Right lobe of liver (tissue), 6 donors: Measurements from ENCODE around the gene C12orf42. TPM values are rescaled to one million over a fixed set of nuclear protein-coding genes. Genes with fewer than 3 reads are reported as not detected.
"Not testable (repeated sequence)": the region's sequence is repeated elsewhere in the genome, so short reads cannot be mapped to it uniquely, and the experiment has no call there.

Experiments used
- ATAC-seq, 4 donors: fragments of 200-7000 bp; cut with Tn5 transposase; one replicate each; pipeline ENCODE4 v1.9.1; 2020; ENCODE audit warnings: mild to moderate bottlenecking in 4 of 4, moderate library complexity in 4 of 4
- DNase-seq, 3 donors: peaks; one replicate each; pipeline ENCODE4 v3.0.0-alpha.2; 2020
- H3K27ac ChIP-seq, 3 donors: fragments of 200-600 bp; one replicate each; pipeline ENCODE4 v1.8.0; 2022
- H3K27me3 ChIP-seq, 2 donors: fragments of 200-600 bp; one replicate each; pipeline ENCODE4 v1.8.0; 2022
- H3K36me3 ChIP-seq, 4 donors: fragments of 200-600 bp; sonication (generic) in 1 of 4; one replicate each; pipeline versions ENCODE4 v1.5.1 to v1.8.0; 2017 to 2022; ENCODE audit warnings: control low read depth in 1 of 4
- H3K4me1 ChIP-seq, 4 donors: fragments of 200-600 bp; sonication (generic) in 1 of 4; one replicate each; pipeline versions ENCODE4 v1.5.1 to v1.8.0; 2017 to 2022; ENCODE audit warnings: control low read depth in 1 of 4
- H3K4me3 ChIP-seq, 3 donors: fragments of 200-600 bp; one replicate each; pipeline ENCODE4 v1.8.0; 2022
- H3K9me3 ChIP-seq, 4 donors: fragments of 200-600 bp; sonication (generic) in 1 of 4; one replicate each; pipeline versions ENCODE4 v1.5.1 to v1.8.0; 2017 to 2022; ENCODE audit warnings: control low read depth in 1 of 4
- CTCF ChIP-seq, 4 donors: fragments of 200-600 bp in 3 of 4; fragments of 450-650 bp in 1 of 4; IDR thresholded peaks; one replicate each; pipeline versions ENCODE4 v1.5.1 to v1.8.0; 2016 to 2022; ENCODE audit warnings: antibody characterized with exemption in 4 of 4, mild to moderate bottlenecking in 2 of 4
- POLR2A ChIP-seq: fragments of 450-650 bp; IDR thresholded peaks from one replicate; pipeline ENCODE4 v1.6.1; 2017; ENCODE audit warnings: antibody characterized with exemption, mild to moderate bottlenecking
- WGBS: methylation state at CpG from one replicate; pipeline ENCODE4 v1.1.6; 2018; ENCODE audit warnings: low coverage, low lambda C conversion rate; ENCODE audit not compliant: insufficient coverage; ENCODE audit errors: missing lambda C conversion rate; 5-methylcytosine and 5-hydroxymethylcytosine counted together
- intact Hi-C, 2 donors: fragments of 100-400 bp; cut with DNase I; formaldehyde crosslinking; loops; one replicate each; pipeline versions ENCODE4 v1.11.2 to v1.14.1; 2022
- total RNA-seq, 6 experiments: library from RNA; depleted of rRNA in 2 of 6; stranded (reverse); fragments of >200 nt in 2 of 6; fragmentation: NEBNext Ultra II Directional in 3 of 6; extraction: Animal tissue kit (Norgen Biotek cat#: 25700) in 3 of 6; gene quantifications; one replicate each; pipeline versions ENCODE4 v1.1.0 to v1.2.4, GENCODE V29; 2016 to 2023
- donor health status: DM: no; HTN: yes; CAD: no.
- donor health status: DM: no; HTN: no; CAD: no.
- donor health status: DM: no; HTN: no; CAD: no.
- donor health status: DM: no; HTN: yes; CAD: no.
- donor health status: DM: no; HTN: yes; CAD: no.

Gene C12orf42
- total RNA-seq, 6 experiments from 2014 or later, result not detected

- H3K27me3 ChIP-seq, result no peaks in the 10 kb centered on the region
- H3K4me3 ChIP-seq, result no peak overlapping the region
- no peaks in the 10 kb centered on the region for H3K9me3 ChIP-seq
- H3K27ac ChIP-seq, result no peak overlapping the region
- no peak for ATAC-seq
- no peaks in the 10 kb centered on the region for H3K36me3 ChIP-seq
- WGBS, result 64% methylated on average over 5 of the region's 5 CpGs
- TF ChIP-seq CTCF (IDR thresholded peaks at IDR 0.05) (no peak), POLR2A (no peak)
- H3K4me1 ChIP-seq, result no peaks in the 10 kb centered on the region
- intact Hi-C loops, result no loop called here
- no peak for DNase-seq
Observed at GRCh38 chr12:103442182-103442555, 53.6 kb downstream of the C12orf42 start.

- H3K4me1 ChIP-seq, result no peaks in the 10 kb centered on the region
- peak in 1 of 4 donors; percentile 44 for ATAC-seq
- no peak for TF ChIP-seq CTCF (IDR thresholded peaks at IDR 0.05)
- no peak for TF ChIP-seq POLR2A
- DNase-seq, result no peak
- 33% methylated on average over 1 of the region's 1 CpG for WGBS
- intact Hi-C loops, result no loop called here
- H3K27ac ChIP-seq, result no peak overlapping the region
- no peaks in the 10 kb centered on the region for H3K27me3 ChIP-seq
- H3K4me3 ChIP-seq, result no peak overlapping the region
- H3K9me3 ChIP-seq, result no peaks in the 10 kb centered on the region
- H3K36me3 ChIP-seq, result no peaks in the 10 kb centered on the region
Observed at GRCh38 chr12:103441437-103442181, 54.2 kb downstream of the C12orf42 start.

GRCh38 chr12:103434165-103435105 is 61.3 kb downstream of the C12orf42 start:
- intact Hi-C loops, H3K4me3 ChIP-seq: not testable (repeated sequence)
- WGBS, result 65% methylated on average over 6 of the region's 33 CpGs

GRCh38 chr12:103431950-103432349 is 63.8 kb downstream of the C12orf42 start:
- DNase-seq (no peak), ATAC-seq (no peak)
- no peak for TF ChIP-seq CTCF (IDR thresholded peaks at IDR 0.05)
- TF ChIP-seq POLR2A, result no peak
- intact Hi-C loops, result no loop called here
- Histone ChIP-seq H3K4me1 (no peaks in the 10 kb centered on the region), H3K36me3 (no peaks in the 10 kb centered on the region), H3K27ac (no peak overlapping the region), H3K4me3 (no peak overlapping the region), H3K9me3 (no peaks in the 10 kb centered on the region), H3K27me3 (no peaks in the 10 kb centered on the region)
- WGBS, result 80% methylated on average over 1 of the region's 2 CpGs

More at GRCh38 chr12:103434165-103435105, 61.3 kb downstream of the C12orf42 start:
- H3K4me1 ChIP-seq, DNase-seq, H3K27ac ChIP-seq, H3K9me3 ChIP-seq, ATAC-seq, H3K36me3 ChIP-seq, H3K27me3 ChIP-seq: not testable (repeated sequence)

- intact Hi-C loops, result no loop called here
- Histone ChIP-seq H3K36me3 (no peaks in the 10 kb centered on the region), H3K27ac (no peak overlapping the region), H3K4me1 (no peaks in the 10 kb centered on the region), H3K4me3 (no peak overlapping the region), H3K27me3 (no peaks in the 10 kb centered on the region), H3K9me3 (no peaks in the 10 kb centered on the region)
- TF ChIP-seq CTCF (IDR thresholded peaks at IDR 0.05) (no peak), POLR2A (no peak)
- ATAC-seq (no peak), DNase-seq (no peak)
- WGBS, result 75% methylated on average over 1 of the region's 1 CpG
Observed at GRCh38 chr12:103431387-103431786, 64.4 kb downstream of the C12orf42 start.

- 24% methylated on average over 2 of the region's 6 CpGs for WGBS
- intact Hi-C loops, result not testable (repeated sequence)
Observed at GRCh38 chr12:103425674-103426073, 70.1 kb downstream of the C12orf42 start.

GRCh38 chr12:103424849-103425586 is 70.8 kb downstream of the C12orf42 start:
- H3K4me1 ChIP-seq, H3K27me3 ChIP-seq, H3K27ac ChIP-seq, ATAC-seq, H3K9me3 ChIP-seq, H3K4me3 ChIP-seq, DNase-seq, intact Hi-C loops, H3K36me3 ChIP-seq: not testable (repeated sequence)
- 33% methylated on average over 1 of the region's 9 CpGs for WGBS

More at GRCh38 chr12:103425674-103426073, 70.1 kb downstream of the C12orf42 start:
- H3K4me3 ChIP-seq, DNase-seq, H3K9me3 ChIP-seq, H3K27ac ChIP-seq, H3K36me3 ChIP-seq, H3K27me3 ChIP-seq, H3K4me1 ChIP-seq: not testable (repeated sequence)
- ATAC-seq, result peak in 1 of 4 donors; percentile 78
